ENCODE measurements around the gene DMD. TPM values are rescaled to one million over a fixed set of nuclear protein-coding genes. Genes with fewer than 3 reads are reported as not detected.

Gene DMD
- total RNA-seq, 3 donors from 2014 or later: 11.2 to 140 (median 12.6) TPM

DNA sequence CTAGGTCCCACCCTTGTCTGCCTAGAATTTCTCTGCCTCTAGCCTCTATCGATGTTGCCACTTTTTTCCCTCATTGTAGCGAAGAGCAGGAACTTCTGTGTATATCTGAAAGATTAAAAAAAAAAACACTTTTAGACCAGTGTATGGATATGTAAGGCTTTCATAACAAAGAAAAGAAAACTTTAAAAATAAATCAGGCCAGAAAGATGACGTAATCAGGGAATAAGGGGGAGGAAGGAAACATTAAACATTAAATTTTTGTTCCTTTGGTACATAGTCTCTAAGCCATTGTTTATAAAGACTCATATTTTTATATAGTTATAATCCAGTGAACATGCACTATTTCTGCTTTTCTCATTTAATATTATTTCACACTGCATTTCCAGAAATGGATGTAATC is 2113.3 kb downstream of the DMD start:
- Histone ChIP-seq H3K36me3 (ENCODE audit: low read depth) (no peaks in the 10 kb centered on the region), H3K9me3 (no peaks in the 10 kb centered on the region), H3K4me3 (no peak overlapping the region), H3K4me1 (ENCODE audit: low read depth) (no peaks in the 10 kb centered on the region)
- TF ChIP-seq, protein P1, sequence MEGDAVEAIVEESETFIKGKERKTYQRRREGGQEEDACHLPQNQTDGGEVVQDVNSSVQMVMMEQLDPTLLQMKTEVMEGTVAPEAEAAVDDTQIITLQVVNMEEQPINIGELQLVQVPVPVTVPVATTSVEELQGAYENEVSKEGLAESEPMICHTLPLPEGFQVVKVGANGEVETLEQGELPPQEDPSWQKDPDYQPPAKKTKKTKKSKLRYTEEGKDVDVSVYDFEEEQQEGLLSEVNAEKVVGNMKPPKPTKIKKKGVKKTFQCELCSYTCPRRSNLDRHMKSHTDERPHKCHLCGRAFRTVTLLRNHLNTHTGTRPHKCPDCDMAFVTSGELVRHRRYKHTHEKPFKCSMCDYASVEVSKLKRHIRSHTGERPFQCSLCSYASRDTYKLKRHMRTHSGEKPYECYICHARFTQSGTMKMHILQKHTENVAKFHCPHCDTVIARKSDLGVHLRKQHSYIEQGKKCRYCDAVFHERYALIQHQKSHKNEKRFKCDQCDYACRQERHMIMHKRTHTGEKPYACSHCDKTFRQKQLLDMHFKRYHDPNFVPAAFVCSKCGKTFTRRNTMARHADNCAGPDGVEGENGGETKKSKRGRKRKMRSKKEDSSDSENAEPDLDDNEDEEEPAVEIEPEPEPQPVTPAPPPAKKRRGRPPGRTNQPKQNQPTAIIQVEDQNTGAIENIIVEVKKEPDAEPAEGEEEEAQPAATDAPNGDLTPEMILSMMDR (IDR thresholded peaks at IDR 0.05): no peak
- DNase-seq: no peak
- no peak for ATAC-seq
- intact Hi-C loops (cut with DNase I, micrococcal nuclease): no loop called here

DNA sequence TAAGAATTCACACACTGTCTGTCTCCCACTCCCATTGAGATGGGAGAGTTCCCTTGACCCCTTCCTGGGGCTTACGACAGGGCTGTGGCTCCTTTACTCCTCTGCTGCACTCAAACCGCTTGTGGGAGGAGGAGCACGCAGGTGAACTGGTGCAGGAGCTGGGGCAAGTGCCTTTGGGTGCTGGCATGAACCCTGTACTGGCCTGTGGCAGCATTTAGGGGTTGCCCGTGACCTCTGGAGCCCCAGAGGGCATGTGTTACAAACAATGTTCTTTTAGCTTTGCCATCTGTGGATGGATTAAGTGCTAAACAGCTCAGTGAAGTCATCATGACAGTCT is 2117.7 kb downstream of the DMD start:
- DNase-seq (no peak), ATAC-seq (no peak)
- Histone ChIP-seq H3K4me1 (ENCODE audit: low read depth) (no peaks in the 10 kb centered on the region), H3K9me3 (no peaks in the 10 kb centered on the region), H3K36me3 (ENCODE audit: low read depth) (no peaks in the 10 kb centered on the region), H3K4me3 (no peak overlapping the region)
- TF ChIP-seq, protein P1 (IDR thresholded peaks at IDR 0.05): no peak
- intact Hi-C loops (cut with DNase I, micrococcal nuclease): no loop called here

DNA sequence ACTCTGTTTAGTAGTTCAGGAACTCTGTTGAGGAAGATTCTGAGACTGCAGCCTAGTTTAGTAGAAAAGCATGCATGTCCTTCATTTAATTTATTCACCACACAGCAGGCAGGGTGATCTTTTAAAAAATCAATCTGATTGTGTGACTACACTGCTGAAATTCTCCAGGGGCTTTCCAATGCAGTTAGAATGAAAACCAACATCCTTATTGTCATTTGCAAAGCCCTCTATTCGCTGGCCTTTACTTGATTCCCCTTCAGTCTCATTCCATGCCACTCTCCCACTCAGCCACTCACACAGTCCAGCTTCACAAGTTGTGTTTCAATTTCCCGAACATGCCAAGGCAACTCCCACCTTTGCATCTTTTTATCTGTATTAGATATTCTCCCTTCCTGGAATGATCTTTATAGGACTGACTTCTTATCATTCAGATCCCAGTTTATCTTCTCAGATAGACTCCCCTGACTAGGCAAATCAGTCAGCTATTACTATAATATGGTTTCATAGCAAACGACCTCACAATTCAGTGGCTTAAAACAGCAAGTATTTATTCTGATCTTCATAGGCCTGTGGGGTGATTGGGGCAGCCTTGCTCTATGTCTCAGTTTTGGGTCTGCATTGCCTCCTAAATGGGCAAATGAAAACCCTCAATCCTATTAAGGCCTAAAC is 2118.2 kb downstream of the DMD start:
- ATAC-seq (no peak), DNase-seq (no peak)
- TF ChIP-seq, protein P1 (IDR thresholded peaks at IDR 0.05): no peak
- no peaks in the 10 kb centered on the region for H3K4me1 ChIP-seq (ENCODE audit: low read depth)
- no peaks in the 10 kb centered on the region for H3K36me3 ChIP-seq (ENCODE audit: low read depth)
- H3K4me3 ChIP-seq: no peak overlapping the region
- intact Hi-C loops (cut with DNase I, micrococcal nuclease): no loop called here
- H3K9me3 ChIP-seq: no peaks in the 10 kb centered on the region

DNA sequence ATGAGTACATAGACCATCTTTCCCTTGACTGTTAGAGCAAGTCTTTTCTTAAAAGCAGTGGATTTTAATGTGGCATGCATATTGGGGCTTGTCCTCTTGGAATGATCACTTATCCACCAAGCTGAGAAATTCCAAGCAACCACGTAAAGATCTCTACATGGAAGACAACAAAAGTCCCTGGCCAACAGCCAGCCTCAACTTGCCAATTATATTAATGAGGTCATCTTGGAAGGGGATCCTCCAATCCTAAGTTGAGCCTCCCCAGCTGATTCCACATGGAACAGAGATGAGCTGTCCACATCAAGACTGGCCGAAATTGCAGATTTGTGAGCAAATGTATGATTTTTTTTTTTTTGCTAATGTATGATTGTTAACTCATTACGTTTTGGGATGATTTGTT is 2118.9 kb downstream of the DMD start:
- intact Hi-C loops (cut with DNase I, micrococcal nuclease): no loop called here
- Histone ChIP-seq H3K4me3 (no peak overlapping the region), H3K36me3 (ENCODE audit: low read depth) (no peaks in the 10 kb centered on the region), H3K4me1 (ENCODE audit: low read depth) (no peaks in the 10 kb centered on the region), H3K9me3 (no peaks in the 10 kb centered on the region)
- ATAC-seq (no peak), DNase-seq (no peak)
- TF ChIP-seq, protein P1 (IDR thresholded peaks at IDR 0.05): no peak

DNA sequence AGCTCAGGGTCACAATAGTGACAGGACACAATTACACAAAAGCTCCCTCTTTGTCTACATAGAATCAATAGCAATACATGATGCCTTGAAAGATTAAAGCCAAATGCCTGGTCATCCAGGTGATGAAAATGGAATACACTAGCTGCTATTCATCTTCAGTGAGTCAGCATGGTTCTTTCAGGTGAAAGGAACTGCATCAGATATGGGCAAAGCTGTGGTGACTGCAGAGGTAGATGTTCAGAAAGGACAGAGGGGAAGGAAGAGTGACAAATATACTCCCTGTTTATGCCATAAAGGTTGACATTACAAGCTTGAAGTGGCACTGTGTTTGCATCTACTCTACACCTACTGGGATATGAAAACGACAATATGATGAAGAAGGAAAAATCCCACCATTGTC is 2119.5 kb downstream of the DMD start:
- TF ChIP-seq, protein P1 (IDR thresholded peaks at IDR 0.05): no peak
- H3K36me3 ChIP-seq (ENCODE audit: low read depth): no peaks in the 10 kb centered on the region
- no peaks in the 10 kb centered on the region for H3K9me3 ChIP-seq
- intact Hi-C loops (cut with DNase I, micrococcal nuclease): no loop called here
- DNase-seq: no peak
- ATAC-seq: no peak
- no peak overlapping the region for H3K4me3 ChIP-seq
- H3K4me1 ChIP-seq (ENCODE audit: low read depth): no peaks in the 10 kb centered on the region

DNA sequence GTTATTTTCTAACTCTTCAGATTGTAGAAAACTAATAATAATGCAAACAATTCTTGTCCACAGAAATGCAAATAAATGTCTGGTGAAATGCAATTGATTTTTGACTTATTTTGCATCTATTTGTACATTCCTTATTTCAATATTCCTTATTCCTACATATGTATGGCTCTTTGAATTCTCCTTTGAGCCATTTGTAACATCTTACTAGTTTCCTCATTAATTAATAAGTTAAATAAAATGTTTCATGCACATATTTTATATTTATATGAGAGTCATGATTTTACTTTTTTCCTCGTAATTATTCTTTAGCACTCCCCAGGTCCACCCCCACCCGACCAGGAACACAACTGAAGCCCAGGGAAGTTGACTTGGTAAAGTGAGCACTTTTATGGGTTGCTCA is 2136.8 kb downstream of the DMD start:
- H3K36me3 ChIP-seq (ENCODE audit: low read depth): no peaks in the 10 kb centered on the region
- TF ChIP-seq, protein P1 (IDR thresholded peaks at IDR 0.05): no peak
- DNase-seq (no peak), ATAC-seq (no peak)
- intact Hi-C loops (cut with DNase I, micrococcal nuclease): no loop called here
- H3K4me3 ChIP-seq: no peak overlapping the region
- H3K9me3 ChIP-seq: no peaks in the 10 kb centered on the region
- H3K4me1 ChIP-seq (ENCODE audit: low read depth): no peaks in the 10 kb centered on the region
